ENCODE results near the gene ACE2.

Gene ACE2

DNA sequence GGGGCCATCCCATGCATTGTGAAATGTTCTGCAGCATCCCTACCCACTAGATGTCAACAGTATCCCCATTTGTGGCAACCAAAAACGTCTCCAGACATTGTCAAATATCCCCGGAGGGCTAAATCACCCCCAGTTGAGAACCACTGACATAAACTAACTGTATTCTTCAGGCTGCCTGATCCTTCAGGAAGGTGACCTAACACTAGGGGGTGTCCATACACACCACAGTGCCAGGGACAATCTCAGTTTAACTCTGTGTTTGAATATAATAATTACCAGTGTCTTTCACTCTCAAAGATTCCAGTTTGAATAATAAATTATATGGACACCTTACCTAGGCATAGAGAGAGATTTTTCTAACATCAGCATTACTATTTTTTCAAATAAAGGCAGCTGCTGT is 6.4 kb downstream of the ACE2 start:
- no peaks in the 10 kb centered on the region for H3K79me2 ChIP-seq (ENCODE audit: low read length)
- no peak for TF ChIP-seq EZH2 (optimal IDR thresholded peaks at IDR 0.05; ENCODE audit: low read depth, low read length)
- TF ChIP-seq CTCF (IDR thresholded peaks at IDR 0.05; ENCODE audit: low read length): no peak
- TF ChIP-seq EZH2phosphoT487 (IDR thresholded peaks at IDR 0.05; ENCODE audit: low read length): no peak
- no peak overlapping the region for H3K4me2 ChIP-seq (ENCODE audit: low read depth, low read length)
- no peaks in the 10 kb centered on the region for H3K9me2 ChIP-seq (replicated peaks; ENCODE audit: insufficient read depth, low read length)
- no peaks in the 10 kb centered on the region for H3K36me3 ChIP-seq (replicated peaks; ENCODE audit: insufficient read depth, low read length)
- H3K9ac ChIP-seq (ENCODE audit: low read length): no peak overlapping the region
- no peak for DNase-seq
- H3K9me3 ChIP-seq (replicated peaks; ENCODE audit: insufficient read depth, low read length): no peaks in the 10 kb centered on the region
- no peaks in the 10 kb centered on the region for H4K20me1 ChIP-seq (ENCODE audit: insufficient read depth, low read length)
- no peak overlapping the region for H2AFZ ChIP-seq (ENCODE audit: low read length)
- no peak overlapping the region for H3K4me3 ChIP-seq (ENCODE audit: low read length)
- H3K27ac ChIP-seq (ENCODE audit: low read length): no peak overlapping the region
- H3F3A ChIP-seq (ENCODE audit: insufficient read depth, low read length): no peaks in the 10 kb centered on the region
- no peaks in the 10 kb centered on the region for H3K27me3 ChIP-seq (replicated peaks; ENCODE audit: insufficient read depth, low read length)
- H3K4me1 ChIP-seq (ENCODE audit: low read length): no peaks in the 10 kb centered on the region

- no peaks in the 10 kb centered on the region for H3K9me2 ChIP-seq (replicated peaks; ENCODE audit: insufficient read depth, low read length)
- no peaks in the 10 kb centered on the region for H3K27me3 ChIP-seq (replicated peaks; ENCODE audit: insufficient read depth, low read length)
- H3K4me2 ChIP-seq (ENCODE audit: low read depth, low read length): no peak overlapping the region
- no peak overlapping the region for H3K27ac ChIP-seq (ENCODE audit: low read length)
- DNase-seq: no peak
- no peaks in the 10 kb centered on the region for H3K36me3 ChIP-seq (replicated peaks; ENCODE audit: insufficient read depth, low read length)
- no peaks in the 10 kb centered on the region for H4K20me1 ChIP-seq (ENCODE audit: insufficient read depth, low read length)
- H3K79me2 ChIP-seq (ENCODE audit: low read length): no peaks in the 10 kb centered on the region
- no peak overlapping the region for H3K9ac ChIP-seq (ENCODE audit: low read length)
- H3K4me3 ChIP-seq (ENCODE audit: low read length): no peak overlapping the region
- no peaks in the 10 kb centered on the region for H3K9me3 ChIP-seq (replicated peaks; ENCODE audit: insufficient read depth, low read length)
- H2AFZ ChIP-seq (ENCODE audit: low read length): no peak overlapping the region
- H3F3A ChIP-seq (ENCODE audit: insufficient read depth, low read length): no peaks in the 10 kb centered on the region
- TF ChIP-seq EZH2phosphoT487 (IDR thresholded peaks at IDR 0.05; ENCODE audit: low read length): no peak
- no peak for TF ChIP-seq EZH2 (optimal IDR thresholded peaks at IDR 0.05; ENCODE audit: low read depth, low read length)
- TF ChIP-seq CTCF (IDR thresholded peaks at IDR 0.05; ENCODE audit: low read length): no peak
- H3K4me1 ChIP-seq (ENCODE audit: low read length): no peaks in the 10 kb centered on the region
These were observed 20.7 kb downstream of the ACE2 start for GRCh38 chrX:15579778-15580747.

DNA sequence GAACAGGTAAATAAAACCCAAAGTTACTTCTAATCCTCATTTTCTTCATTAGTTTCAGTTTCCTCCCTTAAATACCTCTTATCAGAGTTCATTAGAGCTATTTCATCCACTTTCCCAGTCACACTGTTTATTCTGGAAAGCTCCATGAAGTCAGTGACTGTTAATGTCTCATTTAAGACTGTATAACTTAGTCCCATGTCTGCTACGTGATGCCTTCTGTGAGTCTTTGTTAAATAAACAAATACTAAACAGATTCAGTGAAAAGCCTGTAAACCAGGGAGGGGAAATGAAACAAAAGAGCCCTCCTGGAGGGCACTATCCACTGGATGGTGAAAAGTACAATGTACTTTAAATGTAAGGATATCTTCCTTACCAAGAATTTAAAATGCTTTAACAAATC is 24.7 kb downstream of the ACE2 start:
- H2AFZ ChIP-seq (ENCODE audit: low read length): no peak overlapping the region
- H3K27me3 ChIP-seq (replicated peaks; ENCODE audit: insufficient read depth, low read length): no peaks in the 10 kb centered on the region
- DNase-seq: no peak

More for the DNA sequence above, 24.7 kb downstream of the ACE2 start:
- H3K4me2 ChIP-seq (ENCODE audit: low read depth, low read length): no peak overlapping the region
- no peak for TF ChIP-seq EZH2phosphoT487 (IDR thresholded peaks at IDR 0.05; ENCODE audit: low read length)
- TF ChIP-seq CTCF (IDR thresholded peaks at IDR 0.05; ENCODE audit: low read length): no peak
- no peak for TF ChIP-seq EZH2 (optimal IDR thresholded peaks at IDR 0.05; ENCODE audit: low read depth, low read length)
- no peak overlapping the region for H3K4me3 ChIP-seq (ENCODE audit: low read length)
- no peaks in the 10 kb centered on the region for H3F3A ChIP-seq (ENCODE audit: insufficient read depth, low read length)
- H3K9me3 ChIP-seq (replicated peaks; ENCODE audit: insufficient read depth, low read length): no peaks in the 10 kb centered on the region
- H4K20me1 ChIP-seq (ENCODE audit: insufficient read depth, low read length): no peaks in the 10 kb centered on the region
- H3K36me3 ChIP-seq (replicated peaks; ENCODE audit: insufficient read depth, low read length): no peaks in the 10 kb centered on the region
- H3K9ac ChIP-seq (ENCODE audit: low read length): no peak overlapping the region
- no peaks in the 10 kb centered on the region for H3K4me1 ChIP-seq (ENCODE audit: low read length)
- H3K79me2 ChIP-seq (ENCODE audit: low read length): no peaks in the 10 kb centered on the region
- no peak overlapping the region for H3K27ac ChIP-seq (ENCODE audit: low read length)
- H3K9me2 ChIP-seq (replicated peaks; ENCODE audit: insufficient read depth, low read length): no peaks in the 10 kb centered on the region

Measured in MM.1S (cell line).